ENCODE measurements around the gene HTATIP2.
"Not testable (repeated sequence)": the region's sequence is repeated elsewhere in the genome, so short reads cannot be mapped to it uniquely, and the experiment has no call there.

HTATIP2 gene

DNA sequence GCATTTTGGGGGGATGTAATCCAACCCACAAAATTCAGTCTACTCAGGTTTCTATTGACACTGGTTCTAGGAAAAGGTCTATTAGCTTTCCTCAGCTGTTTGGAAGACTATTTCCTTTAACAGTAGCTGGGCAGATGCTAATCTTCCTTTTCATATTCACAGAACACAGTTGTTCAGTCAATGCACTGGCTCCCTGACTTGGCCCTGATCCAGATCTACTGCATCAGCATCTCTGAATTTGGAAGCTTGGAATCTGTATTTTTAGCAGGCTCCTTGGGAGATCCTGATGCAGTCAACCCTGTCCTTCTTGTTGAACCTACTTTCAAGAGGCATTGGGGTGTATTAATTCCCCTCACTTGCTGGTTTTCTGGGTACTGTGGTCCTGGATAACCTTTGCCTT, 6.3 kb downstream of the HTATIP2 start:
- DNase-seq (ENCODE audit: low read depth in 1 of 2, low spot score in 1 of 2), result no peak

DNA sequence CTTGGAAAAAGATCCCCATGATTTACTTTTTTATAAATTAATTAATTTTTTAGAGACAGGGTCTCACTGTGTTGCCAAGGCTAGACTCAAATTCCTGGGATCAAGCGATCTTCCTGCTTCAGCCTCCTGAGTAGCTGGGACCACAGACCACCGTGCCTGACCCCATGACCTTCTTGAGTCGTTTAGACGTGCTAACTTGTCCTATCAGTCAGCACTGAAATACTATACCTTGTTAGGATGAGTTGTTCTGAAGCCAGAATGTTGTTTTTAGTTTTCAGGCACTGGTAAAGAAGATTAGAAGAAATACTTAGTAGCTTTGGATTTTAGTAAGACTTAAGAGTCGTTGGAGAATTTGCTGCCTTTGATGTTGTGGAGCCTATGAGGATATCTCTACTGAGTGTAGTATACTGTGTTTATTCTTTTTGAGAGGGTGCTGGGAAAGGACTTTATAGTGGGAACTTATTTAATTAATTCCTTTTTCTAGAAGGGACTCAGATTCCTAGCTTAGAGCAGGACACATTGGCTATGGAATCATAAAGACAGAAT, 8.6 kb downstream of the HTATIP2 start:
- no peak for DNase-seq (ENCODE audit: low read depth in 1 of 2, low spot score in 1 of 2)

DNA sequence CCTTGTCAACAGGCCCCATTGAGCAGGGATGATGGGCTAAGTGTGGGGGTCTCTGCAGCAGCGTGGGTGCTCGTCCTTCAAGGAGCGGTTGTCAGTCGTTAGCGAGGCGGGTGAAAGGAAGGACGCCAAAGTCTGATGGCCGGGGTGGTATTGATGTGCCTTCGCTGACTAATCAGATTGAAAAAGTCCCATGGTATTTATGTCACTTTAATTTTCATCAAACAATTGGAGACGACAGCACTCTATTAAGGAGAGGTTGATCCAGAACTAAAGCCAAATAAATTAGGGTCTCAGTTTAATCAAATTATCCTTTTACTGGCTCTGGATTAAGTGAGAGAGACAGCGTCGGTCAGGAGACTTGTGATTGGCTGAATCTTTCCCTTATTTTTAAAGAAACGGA, 9.6 kb downstream of the HTATIP2 start:
- no peak for DNase-seq (ENCODE audit: low read depth in 1 of 2, low spot score in 1 of 2)

DNA sequence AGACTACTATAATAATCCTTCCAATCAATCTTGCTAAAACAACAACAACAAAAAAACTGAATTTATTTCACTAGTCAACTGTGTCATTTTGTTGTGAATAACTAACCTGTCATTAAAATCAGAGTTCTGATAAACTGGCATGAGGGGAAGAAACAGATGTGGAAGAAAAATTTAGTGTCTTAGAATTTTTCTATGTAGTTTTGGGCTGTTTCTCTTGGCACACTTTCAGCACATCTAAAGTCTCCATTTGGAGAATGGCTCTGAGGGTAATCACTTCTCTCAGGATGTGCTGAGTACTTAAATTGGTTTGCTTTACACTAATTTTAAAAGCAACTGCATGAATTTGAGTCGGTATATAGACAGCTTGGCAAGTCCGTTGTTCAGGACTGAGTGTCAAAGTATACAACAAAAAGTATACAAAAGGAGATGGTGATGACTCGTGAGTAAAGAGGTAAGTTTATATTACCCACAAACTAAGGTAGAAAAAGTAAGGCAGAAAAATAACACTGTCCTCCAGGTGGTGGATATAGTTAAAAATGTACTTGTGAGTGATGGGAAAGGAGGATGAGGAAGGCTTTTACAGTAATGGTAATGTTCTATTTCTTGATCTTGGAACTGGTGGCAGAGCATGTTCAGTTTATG, 10.2 kb downstream of the HTATIP2 start:
- DNase-seq (ENCODE audit: low read depth in 1 of 2, low spot score in 1 of 2), result no peak

DNA sequence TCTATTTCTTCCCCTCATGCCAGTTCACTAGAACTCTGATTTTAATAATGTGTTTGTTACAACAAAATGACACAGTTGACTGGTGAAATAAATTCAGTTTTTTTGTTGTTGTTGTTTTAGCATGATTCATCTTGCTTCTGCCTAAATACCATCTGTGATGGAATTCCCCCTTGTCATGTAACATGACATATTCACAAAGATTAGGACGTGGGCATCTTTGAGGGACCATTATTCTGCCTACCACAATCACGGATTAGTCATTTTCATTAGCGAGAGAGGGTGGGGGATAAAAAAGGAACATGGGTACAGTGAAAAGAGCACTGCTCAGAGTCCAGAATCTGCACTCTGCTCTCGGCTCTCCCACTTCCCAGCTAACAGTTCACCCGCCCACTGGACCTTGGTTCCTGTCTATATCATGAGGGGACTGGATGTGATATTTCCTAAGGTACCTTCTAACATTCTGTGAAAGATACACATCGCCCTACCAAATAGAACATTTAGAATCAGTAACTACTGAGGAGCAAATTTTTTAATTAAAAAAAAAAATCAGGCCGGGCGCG, 11.3 kb downstream of the HTATIP2 start:
- DNase-seq (ENCODE audit: low read depth in 1 of 2, low spot score in 1 of 2), result no peak

DNA sequence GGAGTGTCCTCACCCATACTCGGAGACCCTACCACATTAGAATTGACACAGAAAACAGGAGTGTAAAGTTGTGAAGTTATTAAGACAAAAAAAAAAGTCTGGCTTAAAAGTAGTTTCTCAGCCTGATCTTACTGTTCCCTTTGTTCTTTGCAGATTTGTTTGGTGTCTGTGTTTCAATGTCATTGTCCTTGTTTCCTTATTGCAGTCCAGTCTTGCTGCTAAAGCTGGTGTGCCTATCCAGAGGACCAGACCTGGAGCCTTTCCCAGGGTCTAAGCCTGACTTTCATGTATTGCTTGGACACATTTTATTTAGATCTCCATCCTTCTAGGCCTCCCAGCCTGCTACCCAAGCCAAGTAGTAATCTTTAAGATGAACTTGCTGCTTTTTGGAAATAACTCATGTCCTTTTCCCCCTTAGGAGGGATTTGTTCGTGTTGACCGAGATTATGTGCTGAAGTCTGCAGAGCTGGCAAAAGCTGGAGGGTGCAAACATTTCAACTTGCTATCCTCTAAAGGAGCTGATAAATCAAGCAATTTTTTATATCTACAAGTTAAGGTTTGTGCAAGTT, 12.7 kb downstream of the HTATIP2 start:
- no peak for DNase-seq (ENCODE audit: low read depth in 1 of 2, low spot score in 1 of 2)

DNA sequence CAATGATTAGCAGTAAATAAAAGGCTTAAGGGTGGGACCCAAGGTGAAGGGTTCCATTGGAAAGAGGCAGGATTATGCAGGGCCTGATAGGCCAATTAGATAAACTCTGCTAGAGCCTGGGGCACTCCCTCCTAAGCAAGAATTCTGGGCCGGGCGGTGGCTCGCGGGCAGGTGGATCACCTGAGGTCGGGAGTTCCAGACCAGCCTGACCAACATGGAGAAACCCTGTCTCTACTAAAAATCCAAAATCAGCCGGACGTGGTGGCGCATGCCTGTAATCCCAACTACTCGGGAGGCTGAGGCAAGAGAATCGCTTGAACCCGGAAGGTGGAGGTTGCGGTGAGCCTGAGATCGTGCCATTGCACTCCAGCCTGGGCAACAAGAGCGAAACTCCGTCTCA, 22.5 kb downstream of the HTATIP2 start:
- DNase-seq (ENCODE audit: low read depth in 1 of 2, low spot score in 1 of 2), result not testable (repeated sequence)

DNA sequence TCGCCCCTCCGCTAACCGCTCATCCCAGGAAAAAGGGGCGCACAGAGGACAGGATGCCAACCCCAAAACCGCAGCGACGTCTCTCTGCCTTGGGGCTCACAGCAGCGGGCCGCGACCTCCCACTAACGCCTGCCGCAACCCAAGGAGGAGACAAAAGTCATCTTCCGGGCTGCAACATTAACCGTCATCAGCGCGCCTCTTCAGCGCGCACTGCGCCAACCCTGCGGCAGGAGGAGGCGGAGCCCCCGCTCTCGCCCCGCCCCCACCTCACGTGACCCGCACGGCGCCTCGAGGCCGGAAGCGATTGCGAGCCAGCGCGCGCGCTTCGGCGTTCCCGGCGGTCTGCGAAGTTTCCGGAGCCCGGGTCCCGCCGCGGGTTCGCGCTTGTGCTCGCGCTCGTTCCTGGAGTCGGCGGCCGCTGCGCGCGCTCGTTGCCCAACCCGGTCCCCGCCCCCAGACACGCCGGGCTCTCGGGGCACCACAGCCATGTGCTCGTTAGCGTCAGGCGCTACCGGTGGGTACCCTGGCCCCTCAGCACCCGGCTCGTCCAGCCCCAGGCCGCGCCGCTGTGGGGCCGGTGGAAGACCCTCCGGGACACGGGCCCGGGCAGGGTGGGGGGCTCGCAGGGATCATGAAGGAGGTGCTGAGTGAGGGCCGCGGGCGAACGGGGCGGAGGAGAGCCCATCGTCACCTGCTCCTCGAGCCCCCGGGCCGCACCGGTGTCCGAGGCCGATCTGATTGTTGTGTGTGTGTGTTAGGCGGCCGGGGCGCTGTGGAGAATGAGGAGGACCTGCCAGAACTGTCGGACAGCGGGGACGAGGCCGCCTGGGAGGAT, 24.0 kb downstream of the HTATIP2 start, which contains the start of gene PRMT3:
Gene PRMT3, plus strand, starts transcription at position 456 of the 835 bp plus-strand sequence. Its CDS starts 31 bp downstream, at position 487.
- DNase-seq (ENCODE audit: low read depth in 1 of 2, low spot score in 1 of 2), result peak; percentile 94 to 97

DNA sequence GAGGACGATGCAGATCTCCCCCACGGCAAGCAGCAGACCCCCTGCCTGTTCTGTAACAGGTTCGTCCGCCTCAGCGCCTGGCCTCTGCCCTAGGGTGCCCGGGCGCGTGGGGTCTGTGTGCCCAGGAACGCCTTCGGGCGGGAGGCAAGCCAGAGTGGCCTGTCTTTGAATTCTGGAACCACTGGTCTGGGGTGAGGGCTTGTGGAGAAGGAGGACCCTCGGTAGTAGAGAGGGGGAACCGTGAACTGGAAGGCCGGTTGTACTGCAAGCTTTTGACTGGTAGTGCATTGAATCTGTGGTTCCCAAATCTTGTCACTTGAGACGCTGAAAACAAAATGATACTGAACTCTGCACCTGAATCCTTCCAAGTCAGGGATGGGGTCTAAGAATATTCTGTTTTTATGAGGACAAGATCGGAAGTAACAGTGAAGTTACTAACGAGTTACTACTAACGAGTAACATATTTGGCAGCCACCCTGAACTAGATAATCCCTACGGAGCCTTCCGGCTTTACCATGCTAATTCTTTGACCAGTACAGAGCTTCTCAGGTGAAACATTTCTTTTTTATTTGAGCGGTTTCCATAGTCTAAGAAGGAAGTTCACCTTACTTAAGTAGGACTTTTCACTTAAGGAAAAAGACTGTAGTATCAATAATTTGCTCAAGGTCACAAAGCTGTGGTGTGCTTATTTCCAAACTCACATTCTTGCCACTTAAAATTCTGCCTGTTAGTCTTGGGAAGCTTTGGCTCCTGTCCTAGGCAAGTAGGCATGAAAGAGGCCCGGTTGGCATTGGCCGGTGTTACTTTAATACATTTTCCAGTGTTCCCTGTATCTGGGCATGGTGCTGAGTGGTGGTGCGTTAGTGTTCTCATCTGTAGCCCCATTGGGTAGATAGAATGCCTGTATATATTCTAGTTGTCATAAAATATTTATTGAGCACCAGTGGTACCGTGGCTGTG, 24.9 kb downstream of the HTATIP2 start:
- DNase-seq (ENCODE audit: low read depth in 1 of 2, low spot score in 1 of 2), result no peak

DNA sequence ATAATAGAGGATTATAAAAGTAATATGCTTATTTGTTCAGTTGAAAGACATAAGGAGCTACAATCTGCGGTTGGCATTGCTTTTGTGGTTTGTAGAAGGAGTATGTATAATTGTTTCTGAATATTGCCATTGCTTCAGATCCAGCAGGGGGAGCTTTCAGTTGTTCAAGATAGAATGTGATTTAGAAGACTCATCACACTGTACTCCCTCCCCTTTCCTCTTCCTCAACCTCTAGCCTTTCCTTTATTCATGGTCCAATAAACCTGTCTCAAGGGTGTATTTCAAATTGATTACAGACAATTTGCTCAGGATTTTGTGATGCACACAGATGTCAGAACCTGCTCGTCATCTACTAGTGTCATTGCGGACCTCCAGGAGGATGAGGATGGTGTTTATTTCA, 33.8 kb downstream of the HTATIP2 start:
- no peak for DNase-seq (ENCODE audit: low read depth in 1 of 2, low spot score in 1 of 2)

DNA sequence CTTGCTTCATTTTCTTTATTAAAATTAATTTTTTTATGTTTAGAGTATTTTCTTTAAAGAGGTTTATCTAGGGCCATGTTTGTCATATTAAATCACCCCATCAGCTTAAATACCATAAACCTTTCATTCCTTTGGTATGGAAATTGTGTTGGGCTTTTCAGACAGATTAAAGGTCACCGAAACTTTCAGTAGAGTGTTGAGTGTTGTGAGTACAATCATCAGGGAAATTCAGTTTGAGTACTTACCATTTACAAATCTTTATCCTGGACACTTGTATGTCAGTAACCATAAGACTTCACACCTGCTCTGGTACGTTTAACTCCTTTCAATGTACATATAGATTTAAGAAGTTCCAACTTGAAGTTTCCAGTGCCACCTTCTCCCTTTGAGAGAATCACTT, 36.0 kb downstream of the HTATIP2 start:
- DNase-seq (ENCODE audit: low read depth in 1 of 2, low spot score in 1 of 2), result no peak

DNA sequence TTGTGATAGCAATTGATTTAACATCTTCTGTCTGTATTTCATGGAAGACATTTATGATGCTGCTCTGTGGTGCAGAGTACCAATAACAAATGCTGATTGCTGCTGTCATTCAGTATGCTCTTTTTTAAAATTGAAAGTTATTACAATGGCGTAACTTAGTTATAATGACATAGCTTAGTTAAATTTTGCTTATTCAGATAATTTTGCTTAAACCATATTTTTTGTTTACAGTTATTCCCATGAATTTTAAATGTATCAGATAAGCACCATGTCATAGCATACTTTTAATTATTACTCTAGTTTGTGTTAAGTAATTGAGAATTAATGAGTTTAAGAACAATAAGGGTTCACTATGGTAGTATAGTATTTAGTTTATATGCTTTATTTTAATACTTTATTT, 39.5 kb downstream of the HTATIP2 start:
- no peak for DNase-seq (ENCODE audit: low read depth in 1 of 2, low spot score in 1 of 2)

DNA sequence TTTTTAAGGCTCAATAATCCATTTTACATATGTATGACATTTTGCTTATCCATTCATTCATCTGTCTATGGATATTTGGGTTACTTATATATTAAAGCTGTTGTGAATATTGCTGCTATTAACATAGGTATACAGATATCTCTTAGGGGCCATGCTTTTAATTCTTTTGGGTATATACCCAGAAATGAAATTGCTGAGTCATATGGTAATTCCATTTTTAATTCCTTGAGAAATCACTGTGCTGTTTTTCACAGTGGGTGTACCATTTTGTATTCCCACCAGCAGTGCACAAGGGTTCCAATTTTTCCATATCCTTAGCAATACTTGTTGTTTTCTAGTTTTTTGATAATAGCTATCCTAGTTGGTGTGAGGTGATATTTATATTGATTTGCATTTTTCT, 43.0 kb downstream of the HTATIP2 start:
- no peak for DNase-seq (ENCODE audit: low read depth in 1 of 2, low spot score in 1 of 2)

DNA sequence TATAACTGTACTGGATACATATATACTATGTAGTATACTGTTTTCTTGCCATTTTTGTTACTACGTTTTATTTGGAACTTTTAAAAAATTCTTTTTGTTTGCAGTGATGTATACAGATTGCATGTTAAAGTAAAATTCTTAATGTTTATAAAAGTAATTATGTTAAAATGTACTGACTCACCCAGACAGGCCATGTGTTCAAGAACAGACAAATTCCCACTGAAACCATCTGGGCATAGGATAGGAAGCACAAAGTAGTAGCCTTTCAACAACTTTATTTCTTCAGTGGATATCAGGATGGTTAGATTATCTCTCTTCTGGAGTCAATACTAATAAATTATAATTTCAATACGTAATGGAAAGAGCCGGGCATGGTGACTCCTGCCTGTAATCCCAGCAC, 43.8 kb downstream of the HTATIP2 start:
- DNase-seq (ENCODE audit: low read depth in 1 of 2, low spot score in 1 of 2), result no peak

DNA sequence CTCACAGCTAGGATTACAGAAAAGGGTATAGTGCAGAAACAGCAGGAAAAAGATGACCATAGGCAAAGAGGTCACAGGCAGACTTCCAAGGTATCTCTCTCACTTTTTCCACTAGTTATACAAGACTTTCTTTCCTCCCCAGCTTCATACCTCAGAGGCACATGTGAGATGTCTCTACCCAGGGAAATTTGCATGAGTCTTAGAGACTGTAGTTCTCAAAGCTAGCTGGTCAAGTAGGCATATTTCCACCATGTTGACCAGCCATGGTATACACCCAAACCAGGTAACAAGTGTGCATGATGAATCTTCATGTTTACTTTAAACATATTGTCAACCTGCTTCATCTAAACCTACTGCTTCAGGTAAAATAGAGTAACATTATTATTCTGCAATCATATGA, 51.9 kb downstream of the HTATIP2 start:
- no peak for DNase-seq (ENCODE audit: low read depth in 1 of 2, low spot score in 1 of 2)

DNA sequence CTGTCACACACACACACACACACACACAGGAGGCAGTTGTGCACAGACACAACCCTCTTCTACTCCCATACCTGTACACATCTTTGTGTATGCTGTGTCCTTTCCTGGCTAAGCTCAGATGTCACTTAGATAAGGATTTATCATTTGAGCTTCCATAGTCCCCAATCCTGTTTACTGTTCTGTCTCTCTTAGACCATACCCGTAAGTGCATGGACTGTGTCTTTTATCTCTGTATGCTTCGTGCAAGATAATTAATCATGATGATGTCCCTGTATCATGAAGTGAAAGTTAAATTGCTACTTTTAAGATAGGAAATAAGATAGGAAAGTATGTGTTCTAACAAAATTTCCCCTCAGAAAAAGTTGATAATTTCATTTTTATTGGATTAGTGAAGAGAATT, 54.3 kb downstream of the HTATIP2 start:
- no peak for DNase-seq (ENCODE audit: low read depth in 1 of 2, low spot score in 1 of 2)

DNA sequence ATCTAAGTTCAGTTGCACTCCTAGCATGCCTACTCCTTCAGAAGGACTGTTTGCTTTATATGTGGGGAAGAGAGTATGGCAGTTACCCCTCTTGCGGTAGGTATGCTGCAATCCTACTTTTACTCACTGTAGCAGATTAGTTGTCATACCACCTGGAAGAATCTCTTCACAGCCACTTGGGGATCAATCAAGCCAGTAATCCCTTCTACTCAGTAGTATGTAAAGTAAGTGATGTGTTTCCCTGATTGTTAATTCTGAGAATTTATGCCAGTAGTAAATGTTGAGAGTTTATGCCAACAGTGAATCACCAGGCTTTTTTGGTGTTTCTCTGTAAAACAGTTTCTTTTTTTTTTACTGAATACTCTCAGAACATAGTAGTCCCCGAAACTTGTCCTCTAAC, 58.4 kb downstream of the HTATIP2 start:
- DNase-seq (ENCODE audit: low read depth in 1 of 2, low spot score in 1 of 2), result no peak

DNA sequence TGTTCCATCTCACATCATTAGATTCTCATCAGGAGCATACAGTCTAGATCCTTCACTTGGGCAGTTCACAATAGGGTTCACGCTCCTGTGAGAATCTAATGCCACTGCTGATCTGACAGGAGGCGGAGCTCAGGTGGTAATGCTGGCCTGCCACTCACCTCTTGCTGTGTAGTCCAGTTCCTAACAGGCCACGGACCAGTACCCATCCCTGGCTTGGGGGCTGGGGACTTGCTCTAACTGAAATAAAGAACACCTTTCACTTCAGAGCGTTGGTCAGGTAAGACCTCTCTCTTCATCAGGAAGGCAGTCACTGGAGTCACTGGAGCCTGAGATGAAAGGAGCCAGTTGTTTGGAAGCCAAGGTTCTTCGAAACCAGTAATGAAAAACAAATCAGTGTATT, 65.7 kb downstream of the HTATIP2 start:
- DNase-seq (ENCODE audit: low read depth in 1 of 2, low spot score in 1 of 2), result no peak

Measured in activated T-helper 1 cell treated with anti-CD3 and anti-CD28 coated beads, Interleukin-2, amount 50 U/mL, for 16 hours (primary cell).